ENCODE measurements around the gene LUC7L.
"Not testable (repeated sequence)": the region's sequence is repeated elsewhere in the genome, so short reads cannot be mapped to it uniquely, and the experiment has no call there.

The LUC7L gene

GRCh38 chr16:176006-176405 lies 53.2 kb downstream of the LUC7L start:
- not testable (repeated sequence) for H3K36me3 ChIP-seq (ENCODE audit: control insufficient read depth in 2 of 2, insufficient read depth in 2 of 2, low read length in 2 of 2); H3K4me1 ChIP-seq (ENCODE audit: control insufficient read depth in 2 of 2, insufficient read depth in 2 of 2, low read length in 2 of 2); H3K27ac ChIP-seq (ENCODE audit: low read depth in 2 of 2, low read length in 2 of 2); H3K4me3 ChIP-seq (ENCODE audit: low read length in 2 of 2); H3K9ac ChIP-seq (ENCODE audit: low read depth in 1 of 2, low read length in 2 of 2); H3K9me3 ChIP-seq (ENCODE audit: control insufficient read depth in 2 of 2, low read length in 2 of 2)
- peaks cover 36 to 37% of the 10 kb centered on the region in 2 donors for H3K27me3 ChIP-seq (ENCODE audit: control insufficient read depth in 2 of 2, insufficient read depth in 2 of 2, low read length in 2 of 2)

GRCh38 chr16:175011-175949 lies 54.0 kb downstream of the LUC7L start:
- no peaks in the 10 kb centered on the region for H3K36me3 ChIP-seq (ENCODE audit: control insufficient read depth in 2 of 2, insufficient read depth in 2 of 2, low read length in 2 of 2)
- H3K9me3 ChIP-seq (ENCODE audit: control insufficient read depth in 2 of 2, low read length in 2 of 2), result no peaks in the 10 kb centered on the region
- no peak overlapping the region for H3K4me3 ChIP-seq (ENCODE audit: low read length in 2 of 2)
- H3K4me1 ChIP-seq (ENCODE audit: control insufficient read depth in 2 of 2, insufficient read depth in 2 of 2, low read length in 2 of 2), result no peaks in the 10 kb centered on the region
- peaks cover 34 to 36% of the 10 kb centered on the region in 2 donors for H3K27me3 ChIP-seq (ENCODE audit: control insufficient read depth in 2 of 2, insufficient read depth in 2 of 2, low read length in 2 of 2)
- H3K27ac ChIP-seq (ENCODE audit: low read depth in 2 of 2, low read length in 2 of 2), result no peak overlapping the region
- H3K9ac ChIP-seq (ENCODE audit: low read depth in 1 of 2, low read length in 2 of 2), result no peak overlapping the region

DNA sequence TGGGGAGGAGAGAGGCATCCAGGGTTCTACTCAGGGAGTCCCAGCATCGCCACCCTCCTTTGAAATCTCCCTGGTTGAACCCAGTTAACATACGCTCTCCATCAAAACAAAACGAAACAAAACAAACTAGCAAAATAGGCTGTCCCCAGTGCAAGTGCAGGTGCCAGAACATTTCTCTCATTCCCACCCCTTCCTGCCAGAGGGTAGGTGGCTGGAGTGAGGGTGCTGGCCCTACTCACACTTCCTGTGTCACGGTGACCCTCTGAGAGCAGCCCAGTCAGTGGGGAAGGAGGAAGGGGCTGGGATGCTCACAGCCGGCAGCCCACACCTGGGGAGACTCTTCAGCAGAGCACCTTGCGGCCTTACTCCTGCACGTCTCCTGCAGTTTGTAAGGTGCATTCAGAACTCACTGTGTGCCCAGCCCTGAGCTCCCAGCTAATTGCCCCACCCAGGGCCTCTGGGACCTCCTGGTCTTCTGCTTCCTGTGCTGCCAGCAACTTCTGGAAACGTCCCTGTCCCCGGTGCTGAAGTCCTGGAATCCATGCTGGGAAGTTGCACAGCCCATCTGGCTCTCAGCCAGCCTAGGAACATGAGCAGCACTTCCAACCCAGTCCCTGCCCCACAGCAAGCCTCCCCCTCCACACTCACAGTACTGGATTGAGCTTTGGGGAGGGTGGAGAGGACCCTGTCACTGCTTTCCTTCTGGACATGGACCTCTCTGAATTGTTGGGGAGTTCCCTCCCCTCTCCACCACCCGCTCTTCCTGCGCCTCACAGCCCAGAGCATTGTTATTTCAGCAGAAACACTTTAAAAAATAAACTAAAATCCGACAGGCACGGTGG lies 55.1 kb downstream of the LUC7L start:
- H3K4me1 ChIP-seq (ENCODE audit: control insufficient read depth in 2 of 2, insufficient read depth in 2 of 2, low read length in 2 of 2); H3K9ac ChIP-seq (ENCODE audit: low read depth in 1 of 2, low read length in 2 of 2); H3K27ac ChIP-seq (ENCODE audit: low read depth in 2 of 2, low read length in 2 of 2); H3K9me3 ChIP-seq (ENCODE audit: control insufficient read depth in 2 of 2, low read length in 2 of 2); H3K4me3 ChIP-seq (ENCODE audit: low read length in 2 of 2); H3K36me3 ChIP-seq (ENCODE audit: control insufficient read depth in 2 of 2, insufficient read depth in 2 of 2, low read length in 2 of 2): not testable (repeated sequence)
- peaks cover 27 to 31% of the 10 kb centered on the region in 2 donors for H3K27me3 ChIP-seq (ENCODE audit: control insufficient read depth in 2 of 2, insufficient read depth in 2 of 2, low read length in 2 of 2)

DNA sequence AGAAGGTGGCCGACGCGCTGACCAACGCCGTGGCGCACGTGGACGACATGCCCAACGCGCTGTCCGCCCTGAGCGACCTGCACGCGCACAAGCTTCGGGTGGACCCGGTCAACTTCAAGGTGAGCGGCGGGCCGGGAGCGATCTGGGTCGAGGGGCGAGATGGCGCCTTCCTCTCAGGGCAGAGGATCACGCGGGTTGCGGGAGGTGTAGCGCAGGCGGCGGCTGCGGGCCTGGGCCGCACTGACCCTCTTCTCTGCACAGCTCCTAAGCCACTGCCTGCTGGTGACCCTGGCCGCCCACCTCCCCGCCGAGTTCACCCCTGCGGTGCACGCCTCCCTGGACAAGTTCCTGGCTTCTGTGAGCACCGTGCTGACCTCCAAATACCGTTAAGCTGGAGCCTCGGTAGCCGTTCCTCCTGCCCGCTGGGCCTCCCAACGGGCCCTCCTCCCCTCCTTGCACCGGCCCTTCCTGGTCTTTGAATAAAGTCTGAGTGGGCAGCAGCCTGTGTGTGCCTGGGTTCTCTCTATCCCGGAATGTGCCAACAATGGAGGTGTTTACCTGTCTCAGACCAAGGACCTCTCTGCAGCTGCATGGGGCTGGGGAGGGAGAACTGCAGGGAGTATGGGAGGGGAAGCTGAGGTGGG lies 55.9 kb downstream of the LUC7L start:
- not testable (repeated sequence) for H3K4me1 ChIP-seq (ENCODE audit: control insufficient read depth in 2 of 2, insufficient read depth in 2 of 2, low read length in 2 of 2); H3K36me3 ChIP-seq (ENCODE audit: control insufficient read depth in 2 of 2, insufficient read depth in 2 of 2, low read length in 2 of 2); H3K4me3 ChIP-seq (ENCODE audit: low read length in 2 of 2); H3K9ac ChIP-seq (ENCODE audit: low read depth in 1 of 2, low read length in 2 of 2); H3K9me3 ChIP-seq (ENCODE audit: control insufficient read depth in 2 of 2, low read length in 2 of 2); H3K27ac ChIP-seq (ENCODE audit: low read depth in 2 of 2, low read length in 2 of 2)
- H3K27me3 ChIP-seq (ENCODE audit: control insufficient read depth in 2 of 2, insufficient read depth in 2 of 2, low read length in 2 of 2), result peaks cover 30 to 34% of the 10 kb centered on the region in 2 donors

DNA sequence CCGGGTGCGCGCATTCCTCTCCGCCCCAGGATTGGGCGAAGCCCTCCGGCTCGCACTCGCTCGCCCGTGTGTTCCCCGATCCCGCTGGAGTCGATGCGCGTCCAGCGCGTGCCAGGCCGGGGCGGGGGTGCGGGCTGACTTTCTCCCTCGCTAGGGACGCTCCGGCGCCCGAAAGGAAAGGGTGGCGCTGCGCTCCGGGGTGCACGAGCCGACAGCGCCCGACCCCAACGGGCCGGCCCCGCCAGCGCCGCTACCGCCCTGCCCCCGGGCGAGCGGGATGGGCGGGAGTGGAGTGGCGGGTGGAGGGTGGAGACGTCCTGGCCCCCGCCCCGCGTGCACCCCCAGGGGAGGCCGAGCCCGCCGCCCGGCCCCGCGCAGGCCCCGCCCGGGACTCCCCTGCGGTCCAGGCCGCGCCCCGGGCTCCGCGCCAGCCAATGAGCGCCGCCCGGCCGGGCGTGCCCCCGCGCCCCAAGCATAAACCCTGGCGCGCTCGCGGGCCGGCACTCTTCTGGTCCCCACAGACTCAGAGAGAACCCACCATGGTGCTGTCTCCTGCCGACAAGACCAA lies 56.8 kb downstream of the LUC7L start, which contains the start of gene HBA2:
TSS of gene HBA2 (plus strand) at position 503 of the 568 bp plus-strand sequence. CDS start at position 540, 37 bp downstream.
- not testable (repeated sequence) for H3K27ac ChIP-seq (ENCODE audit: low read depth in 2 of 2, low read length in 2 of 2); H3K9me3 ChIP-seq (ENCODE audit: control insufficient read depth in 2 of 2, low read length in 2 of 2); H3K36me3 ChIP-seq (ENCODE audit: control insufficient read depth in 2 of 2, insufficient read depth in 2 of 2, low read length in 2 of 2); H3K4me3 ChIP-seq (ENCODE audit: low read length in 2 of 2); H3K9ac ChIP-seq (ENCODE audit: low read depth in 1 of 2, low read length in 2 of 2); H3K4me1 ChIP-seq (ENCODE audit: control insufficient read depth in 2 of 2, insufficient read depth in 2 of 2, low read length in 2 of 2)
- peaks cover 29 to 34% of the 10 kb centered on the region in 2 donors for H3K27me3 ChIP-seq (ENCODE audit: control insufficient read depth in 2 of 2, insufficient read depth in 2 of 2, low read length in 2 of 2)

DNA sequence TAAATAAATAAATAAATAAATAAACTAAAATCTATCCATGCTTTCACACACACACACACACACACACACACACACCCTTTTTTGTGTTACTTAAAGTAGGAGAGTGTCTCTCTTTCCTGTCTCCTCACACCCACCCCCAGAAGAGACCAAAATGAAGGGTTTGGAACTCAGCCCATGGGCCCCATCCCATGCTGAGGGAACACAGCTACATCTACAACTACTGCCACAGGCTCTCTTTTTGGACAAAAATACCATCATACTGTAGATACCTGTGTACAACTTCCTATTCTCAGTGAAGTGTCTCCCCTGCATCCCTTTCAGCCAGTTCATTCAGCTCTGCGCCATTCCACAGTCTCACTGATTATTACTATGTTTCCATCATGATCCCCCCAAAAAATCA lies 58.5 kb downstream of the LUC7L start:
- peaks cover 38 to 48% of the 10 kb centered on the region in 2 donors for H3K27me3 ChIP-seq (ENCODE audit: control insufficient read depth in 2 of 2, insufficient read depth in 2 of 2, low read length in 2 of 2)
- no peaks in the 10 kb centered on the region for H3K4me1 ChIP-seq (ENCODE audit: control insufficient read depth in 2 of 2, insufficient read depth in 2 of 2, low read length in 2 of 2)
- no peaks in the 10 kb centered on the region for H3K9me3 ChIP-seq (ENCODE audit: control insufficient read depth in 2 of 2, low read length in 2 of 2)

DNA sequence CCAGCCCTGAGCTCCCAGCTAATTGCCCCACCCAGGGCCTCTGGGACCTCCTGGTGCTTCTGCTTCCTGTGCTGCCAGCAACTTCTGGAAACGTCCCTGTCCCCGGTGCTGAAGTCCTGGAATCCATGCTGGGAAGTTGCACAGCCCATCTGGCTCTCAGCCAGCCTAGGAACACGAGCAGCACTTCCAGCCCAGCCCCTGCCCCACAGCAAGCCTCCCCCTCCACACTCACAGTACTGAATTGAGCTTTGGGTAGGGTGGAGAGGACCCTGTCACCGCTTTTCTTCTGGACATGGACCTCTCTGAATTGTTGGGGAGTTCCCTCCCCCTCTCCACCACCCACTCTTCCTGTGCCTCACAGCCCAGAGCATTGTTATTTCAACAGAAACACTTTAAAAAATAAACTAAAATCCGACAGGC lies 59.2 kb downstream of the LUC7L start:
- not testable (repeated sequence) for H3K9ac ChIP-seq (ENCODE audit: low read depth in 1 of 2, low read length in 2 of 2)
- peaks cover 38 to 49% of the 10 kb centered on the region in 2 donors for H3K27me3 ChIP-seq (ENCODE audit: control insufficient read depth in 2 of 2, insufficient read depth in 2 of 2, low read length in 2 of 2)

More for the DNA sequence above, 58.5 kb downstream of the LUC7L start:
- no peak overlapping the region for H3K4me3 ChIP-seq (ENCODE audit: low read length in 2 of 2)
- H3K27ac ChIP-seq (ENCODE audit: low read depth in 2 of 2, low read length in 2 of 2), result no peak overlapping the region
- no peak overlapping the region for H3K9ac ChIP-seq (ENCODE audit: low read depth in 1 of 2, low read length in 2 of 2)
- no peaks in the 10 kb centered on the region for H3K36me3 ChIP-seq (ENCODE audit: control insufficient read depth in 2 of 2, insufficient read depth in 2 of 2, low read length in 2 of 2)

DNA sequence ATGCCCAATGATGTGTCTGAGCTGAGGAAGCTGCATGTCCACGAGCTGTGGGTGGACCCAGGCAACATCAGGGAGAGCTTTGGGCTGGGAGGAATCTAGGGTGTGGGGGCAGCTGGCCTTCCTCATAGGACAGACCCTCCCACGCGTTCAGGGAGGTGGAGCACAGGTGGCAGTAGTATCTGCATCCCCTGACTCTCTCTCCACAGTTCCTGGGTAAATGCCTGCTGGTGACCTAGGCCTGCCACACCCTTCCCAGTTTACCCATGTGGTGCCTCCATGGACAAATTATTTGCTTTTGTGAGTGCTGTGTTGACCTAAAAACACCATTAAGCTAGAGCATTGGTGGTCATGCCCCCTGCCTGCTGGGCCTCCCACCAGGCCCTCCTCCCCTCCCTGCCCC lies 60.2 kb downstream of the LUC7L start:
- Histone ChIP-seq H3K27me3 (ENCODE audit: control insufficient read depth in 2 of 2, insufficient read depth in 2 of 2, low read length in 2 of 2) (peaks cover 36 to 46% of the 10 kb centered on the region in 2 donors), H3K9me3 (ENCODE audit: control insufficient read depth in 2 of 2, low read length in 2 of 2) (no peaks in the 10 kb centered on the region), H3K4me1 (ENCODE audit: control insufficient read depth in 2 of 2, insufficient read depth in 2 of 2, low read length in 2 of 2) (peaks cover 0 to 2% of the 10 kb centered on the region in 2 donors), H3K27ac (ENCODE audit: low read depth in 2 of 2, low read length in 2 of 2) (no peak overlapping the region), H3K36me3 (ENCODE audit: control insufficient read depth in 2 of 2, insufficient read depth in 2 of 2, low read length in 2 of 2) (no peaks in the 10 kb centered on the region), H3K4me3 (ENCODE audit: low read length in 2 of 2) (no peak overlapping the region), H3K9ac (ENCODE audit: low read depth in 1 of 2, low read length in 2 of 2) (no peak overlapping the region)

More for the DNA sequence above, 59.2 kb downstream of the LUC7L start:
- not testable (repeated sequence) for H3K4me1 ChIP-seq (ENCODE audit: control insufficient read depth in 2 of 2, insufficient read depth in 2 of 2, low read length in 2 of 2); H3K4me3 ChIP-seq (ENCODE audit: low read length in 2 of 2); H3K9me3 ChIP-seq (ENCODE audit: control insufficient read depth in 2 of 2, low read length in 2 of 2); H3K36me3 ChIP-seq (ENCODE audit: control insufficient read depth in 2 of 2, insufficient read depth in 2 of 2, low read length in 2 of 2); H3K27ac ChIP-seq (ENCODE audit: low read depth in 2 of 2, low read length in 2 of 2)

DNA sequence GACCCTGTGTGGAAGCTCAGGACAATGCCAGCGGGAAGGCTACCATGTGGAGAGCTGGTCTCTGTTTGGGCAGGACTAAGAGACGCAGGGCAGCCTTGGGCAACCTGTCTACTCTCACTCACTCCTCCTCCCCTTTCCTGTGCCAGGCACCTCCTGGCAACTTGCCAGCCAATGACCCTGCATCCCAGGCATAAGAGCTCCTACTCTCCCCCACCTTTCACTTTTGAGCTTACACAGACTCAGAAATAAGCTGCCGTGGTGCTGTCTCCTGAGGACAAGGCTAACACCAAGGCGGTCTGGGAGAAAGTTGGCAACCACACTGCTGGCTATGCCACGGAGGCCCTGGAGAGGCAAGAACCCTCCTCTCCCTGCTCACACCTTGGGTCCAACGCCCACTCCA lies 60.8 kb downstream of the LUC7L start:
- Histone ChIP-seq H3K4me3 (ENCODE audit: low read length in 2 of 2) (no peak overlapping the region), H3K27me3 (ENCODE audit: control insufficient read depth in 2 of 2, insufficient read depth in 2 of 2, low read length in 2 of 2) (peaks cover 36 to 48% of the 10 kb centered on the region in 2 donors), H3K27ac (ENCODE audit: low read depth in 2 of 2, low read length in 2 of 2) (no peak overlapping the region), H3K4me1 (ENCODE audit: control insufficient read depth in 2 of 2, insufficient read depth in 2 of 2, low read length in 2 of 2) (peaks cover 0 to 2% of the 10 kb centered on the region in 2 donors), H3K9me3 (ENCODE audit: control insufficient read depth in 2 of 2, low read length in 2 of 2) (no peaks in the 10 kb centered on the region), H3K36me3 (ENCODE audit: control insufficient read depth in 2 of 2, insufficient read depth in 2 of 2, low read length in 2 of 2) (no peaks in the 10 kb centered on the region), H3K9ac (ENCODE audit: low read depth in 1 of 2, low read length in 2 of 2) (no peak overlapping the region)
